Cerebellar nuclear complex (tissue), 1 donor: ENCODE data around the gene REG4.

Experiments
- DNase-seq, 2 experiments: peaks; one replicate each; lab custom pipeline; 2025; lab: John Stamatoyannopoulos, UW

The REG4 gene

GRCh38 chr1:119779869-119780356 is 31.3 kb downstream of the REG4 start:
- DNase-seq, result no peak

DNA sequence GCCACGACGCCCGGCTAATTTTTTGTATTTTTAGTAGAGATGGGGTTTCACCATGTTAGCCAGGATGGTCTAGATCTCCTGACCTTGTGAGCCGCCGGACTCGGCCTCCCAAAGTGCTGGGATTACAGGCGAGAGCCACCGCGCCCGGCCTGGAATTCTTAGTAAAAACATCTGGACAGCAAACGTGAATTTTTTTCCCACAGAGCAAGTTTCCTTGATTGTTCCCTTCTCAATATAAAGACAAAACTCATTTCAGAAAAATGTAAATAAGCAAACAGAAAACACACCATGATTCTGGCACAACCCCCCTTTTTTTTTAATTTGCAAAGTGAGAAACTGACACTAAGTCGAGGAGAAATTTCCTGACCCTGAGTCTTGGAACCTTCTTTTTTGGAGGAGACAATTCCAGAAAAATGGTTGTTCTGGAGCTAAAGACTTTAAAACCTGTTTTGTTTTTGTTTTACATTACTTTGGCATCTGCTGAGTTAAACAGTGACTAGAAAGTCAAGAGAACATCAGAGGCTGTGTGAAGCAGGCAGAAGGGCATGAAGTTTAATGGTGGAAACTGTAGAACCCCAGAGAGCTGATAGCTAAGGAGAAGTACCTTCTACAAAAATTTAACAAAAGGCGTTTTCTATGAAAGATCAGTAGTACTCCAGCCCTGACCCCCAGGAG is 32.2 kb downstream of the REG4 start:
- no peak for DNase-seq

DNA sequence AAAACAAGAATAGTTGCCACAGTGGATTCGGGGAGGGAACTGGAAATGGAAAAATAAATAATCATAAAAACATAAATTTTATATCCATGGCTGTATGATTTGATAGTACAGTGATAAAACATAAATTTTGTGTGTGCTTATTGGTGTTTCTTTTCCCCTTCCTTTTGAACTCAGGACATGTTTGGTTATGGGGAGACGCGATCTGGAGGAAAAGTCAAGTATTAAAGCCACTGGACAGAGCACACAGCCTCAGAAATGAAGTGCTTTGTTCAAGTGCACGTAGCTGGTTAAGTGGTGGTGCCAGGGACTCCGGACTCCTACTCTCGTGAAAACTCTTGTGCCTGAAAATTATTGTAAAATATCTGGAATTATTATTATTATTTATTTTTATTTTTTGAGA is 32.9 kb downstream of the REG4 start:
- no peak for DNase-seq

GRCh38 chr1:119774746-119775490 is 36.3 kb downstream of the REG4 start:
- no peak for DNase-seq

GRCh38 chr1:119773711-119774241 is 37.5 kb downstream of the REG4 start:
- no peak for DNase-seq

DNA sequence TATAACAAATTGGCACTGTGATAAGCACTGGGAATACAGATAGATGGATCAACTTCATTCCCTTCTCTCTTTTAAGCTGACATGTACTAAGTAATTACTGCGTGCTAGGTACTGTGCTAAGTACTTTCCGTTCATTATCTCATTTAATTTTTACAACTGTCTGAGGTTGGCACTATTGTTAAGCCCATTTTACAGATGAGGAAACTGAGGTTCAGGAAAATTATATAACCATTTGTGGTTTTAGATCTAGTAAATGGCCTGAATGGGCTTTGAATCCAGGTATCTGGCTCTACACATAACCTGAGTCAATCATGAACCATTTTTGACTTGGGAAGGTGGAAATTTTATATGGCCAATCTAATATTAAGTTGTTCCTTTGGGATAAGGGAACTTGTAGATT is 39.0 kb downstream of the REG4 start:
- DNase-seq, result no peak

DNA sequence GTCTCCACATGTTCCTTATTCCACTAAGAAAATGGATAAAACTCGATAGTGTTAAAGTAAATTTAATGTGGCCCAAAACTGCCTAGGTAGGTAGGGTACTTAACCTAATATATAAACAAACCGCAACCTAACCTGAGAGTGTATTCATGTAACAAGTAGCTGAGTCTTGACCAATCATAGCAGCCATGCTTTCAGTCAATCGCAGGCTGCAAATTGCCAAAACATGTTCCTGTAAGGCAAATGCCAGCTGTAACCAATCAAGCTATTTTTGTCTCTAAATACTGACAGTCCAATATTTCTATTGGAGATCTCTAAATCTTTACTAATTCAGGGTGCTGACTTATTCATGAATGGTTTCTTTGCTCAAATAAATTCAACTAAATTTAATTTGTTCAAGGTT is 39.5 kb downstream of the REG4 start:
- DNase-seq, result no peak

- no peak for DNase-seq
These were observed 40.2 kb downstream of the REG4 start for GRCh38 chr1:119771016-119771415.

- DNase-seq, result no peak
These were observed 42.5 kb downstream of the REG4 start, which contains the start of gene HMGCS2 for GRCh38 chr1:119768778-119769177. TSS of gene HMGCS2 (minus strand) at chr1:119768905. CDS start at chr1:119768844, 61 bp downstream.

- no peak for DNase-seq
These were observed 43.8 kb downstream of the REG4 start for GRCh38 chr1:119767486-119767885.

DNA sequence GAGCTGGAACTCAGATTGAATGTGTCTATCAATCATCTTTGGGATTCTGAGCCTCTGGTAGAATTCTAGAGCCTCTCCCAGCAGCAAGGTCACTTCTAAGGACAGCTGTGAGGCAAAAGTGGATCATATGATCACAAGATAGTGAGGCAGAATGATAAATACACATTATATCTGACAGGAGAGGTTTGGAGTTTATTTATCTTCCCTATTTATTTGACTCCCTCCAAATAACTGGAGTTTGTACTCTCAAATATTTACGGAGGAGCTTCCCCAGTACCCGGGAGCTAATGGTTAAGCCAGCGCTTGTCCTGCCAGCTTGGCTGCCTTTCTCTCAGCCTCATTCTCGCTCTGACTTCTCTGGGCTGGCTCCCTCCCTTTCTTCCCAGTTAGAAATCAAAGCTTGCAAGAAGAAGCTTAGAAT is 44.9 kb downstream of the REG4 start:
- DNase-seq, result no peak

GRCh38 chr1:119764220-119764619 is 47.0 kb downstream of the REG4 start:
- DNase-seq, result no peak

DNA sequence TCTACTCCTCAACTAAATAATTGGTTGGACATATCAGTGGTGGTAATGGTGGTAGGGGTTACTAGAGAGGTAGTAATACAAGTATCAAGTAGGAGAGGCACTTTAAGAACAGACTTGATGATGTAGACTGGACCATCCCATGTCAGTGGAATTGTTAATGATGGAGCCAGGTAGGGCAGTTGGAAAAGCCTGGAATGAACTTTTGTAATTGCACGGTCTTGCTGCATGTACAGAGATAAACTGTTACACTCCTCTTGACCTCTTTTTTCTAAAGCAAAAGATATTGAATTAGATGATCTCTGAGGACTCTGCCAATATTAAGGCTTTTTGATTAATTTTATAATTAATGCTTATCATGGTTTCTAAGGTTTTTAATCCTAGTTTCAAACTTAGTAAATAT is 48.3 kb downstream of the REG4 start:
- DNase-seq, result no peak

DNA sequence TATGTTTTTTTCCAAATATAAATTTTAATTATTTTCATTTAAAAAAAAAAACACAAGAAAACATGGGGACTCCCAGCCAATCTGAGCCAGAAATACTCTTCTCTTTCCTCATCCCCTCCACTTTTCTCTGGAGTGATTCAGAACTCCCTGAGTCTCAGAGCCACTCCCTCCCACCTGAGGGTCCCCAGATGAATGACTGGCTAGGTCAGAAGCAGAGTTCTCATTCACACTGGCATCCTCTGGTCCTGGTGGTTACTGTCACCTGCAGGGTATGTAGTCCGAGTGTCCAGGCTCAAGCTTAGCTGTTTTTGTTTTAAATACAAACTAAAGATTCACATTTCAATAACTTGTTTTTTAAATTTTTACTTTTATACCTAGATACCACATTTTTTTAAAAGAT is 48.9 kb downstream of the REG4 start:
- no peak for DNase-seq

DNA sequence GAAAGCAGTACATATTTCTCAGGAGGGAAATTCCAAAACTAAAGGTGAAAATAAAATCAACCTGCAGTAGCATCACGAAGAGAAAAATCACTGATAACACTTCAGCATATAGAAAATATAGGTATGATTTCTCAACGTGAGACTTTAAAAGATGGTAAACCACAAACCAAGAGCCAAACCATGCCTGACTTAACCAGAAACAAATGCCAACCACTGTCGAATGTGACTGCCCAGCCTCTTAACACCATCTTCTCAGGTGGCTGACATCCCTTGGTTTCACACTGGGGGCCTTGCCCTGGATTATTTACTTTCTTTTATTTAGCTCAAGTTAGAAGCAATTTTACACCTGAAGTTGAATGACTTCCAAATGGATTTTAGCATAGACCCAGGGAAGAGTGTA is 52.7 kb downstream of the REG4 start:
- no peak for DNase-seq

- no peak for DNase-seq
These were observed 58.7 kb downstream of the REG4 start for GRCh38 chr1:119752592-119752991.

DNA sequence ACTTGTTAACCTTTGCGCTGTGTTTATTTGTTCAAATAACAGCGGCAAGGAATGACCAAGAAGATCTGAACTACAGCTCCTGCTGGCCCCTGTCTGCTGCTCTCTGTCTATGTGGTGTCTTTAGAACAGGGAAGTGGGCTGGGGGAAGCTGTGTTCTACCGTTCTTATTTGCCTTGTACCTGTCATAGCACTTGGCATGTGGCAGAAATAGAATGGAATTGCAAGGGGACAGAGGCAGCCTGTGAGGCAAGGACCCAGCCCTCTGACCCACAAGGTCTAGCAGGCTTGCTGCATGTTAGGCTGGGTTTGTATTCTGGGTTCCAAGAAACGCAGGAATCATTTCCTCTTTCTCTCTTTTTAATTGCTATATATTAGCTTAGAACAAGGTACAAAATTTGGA is 63.2 kb downstream of the REG4 start:
- no peak for DNase-seq

DNA sequence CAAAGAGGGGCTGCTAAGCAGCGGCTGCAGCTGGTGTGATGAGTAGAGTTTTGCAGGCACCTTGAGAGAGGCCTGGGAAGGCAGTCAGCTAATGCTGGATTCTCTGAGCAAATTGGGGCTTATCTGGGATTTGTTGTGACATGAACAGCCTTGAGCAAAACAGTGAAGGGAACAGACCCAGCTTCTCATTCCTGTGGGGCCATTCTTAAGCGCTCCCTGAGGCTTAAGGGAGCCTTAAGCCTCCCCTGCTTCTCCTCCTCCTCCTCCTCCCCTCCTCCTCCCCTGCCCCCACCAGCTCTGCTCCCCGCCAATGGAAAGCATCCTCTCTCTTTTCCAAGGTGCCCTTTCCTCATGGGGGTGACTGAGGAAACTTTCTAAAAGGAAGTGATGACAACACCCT is 63.8 kb downstream of the REG4 start:
- no peak for DNase-seq

DNA sequence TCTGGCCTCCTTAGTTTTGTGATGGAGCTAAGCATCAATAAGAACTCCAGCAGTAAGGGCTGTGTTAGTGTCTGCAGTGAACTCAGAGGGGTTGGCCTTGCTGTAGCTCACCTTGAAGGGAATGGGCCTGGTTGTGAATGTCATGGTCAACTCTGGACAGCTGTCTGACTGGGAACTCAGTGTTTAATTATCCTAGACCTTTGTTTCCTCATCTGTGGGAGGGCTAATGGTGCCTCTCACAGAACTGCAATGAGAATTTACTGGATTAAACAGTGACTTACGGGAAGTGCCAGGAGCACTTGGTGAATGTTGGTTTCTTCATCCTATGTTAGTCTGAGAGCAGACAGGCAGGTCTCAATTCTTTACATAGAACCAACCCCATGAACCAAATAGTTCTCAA is 66.2 kb downstream of the REG4 start:
- DNase-seq, result no peak

DNA sequence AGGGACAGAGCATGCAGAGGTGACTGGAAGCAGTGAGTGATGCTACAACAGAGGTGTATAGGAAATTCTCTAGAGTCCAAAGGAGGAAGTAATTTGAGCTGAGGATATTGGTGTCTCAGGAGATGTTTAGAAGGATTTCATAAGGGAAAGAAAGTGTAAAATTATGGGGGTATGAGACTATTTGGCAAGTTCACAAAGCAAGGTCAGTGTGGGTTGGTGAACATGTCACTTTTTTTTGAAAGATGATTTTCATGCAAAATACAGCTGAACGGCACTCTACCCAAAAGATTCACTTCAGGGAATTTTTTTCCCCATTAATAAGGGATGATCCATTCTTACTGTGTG is 66.7 kb downstream of the REG4 start:
- DNase-seq, result no peak
